Right hindlimb (tissue), 1 donor: ENCODE measurements around the gene TRAPPC5.

Experiments used
- DNase-seq: peaks from one replicate; pipeline ENCODE4 v3.0.0-alpha.2; 2018

TRAPPC5 gene

GRCh38 chr19:7677669-7678311, 2.8 kb upstream of the TRAPPC5 start:
- no peak for DNase-seq

DNA sequence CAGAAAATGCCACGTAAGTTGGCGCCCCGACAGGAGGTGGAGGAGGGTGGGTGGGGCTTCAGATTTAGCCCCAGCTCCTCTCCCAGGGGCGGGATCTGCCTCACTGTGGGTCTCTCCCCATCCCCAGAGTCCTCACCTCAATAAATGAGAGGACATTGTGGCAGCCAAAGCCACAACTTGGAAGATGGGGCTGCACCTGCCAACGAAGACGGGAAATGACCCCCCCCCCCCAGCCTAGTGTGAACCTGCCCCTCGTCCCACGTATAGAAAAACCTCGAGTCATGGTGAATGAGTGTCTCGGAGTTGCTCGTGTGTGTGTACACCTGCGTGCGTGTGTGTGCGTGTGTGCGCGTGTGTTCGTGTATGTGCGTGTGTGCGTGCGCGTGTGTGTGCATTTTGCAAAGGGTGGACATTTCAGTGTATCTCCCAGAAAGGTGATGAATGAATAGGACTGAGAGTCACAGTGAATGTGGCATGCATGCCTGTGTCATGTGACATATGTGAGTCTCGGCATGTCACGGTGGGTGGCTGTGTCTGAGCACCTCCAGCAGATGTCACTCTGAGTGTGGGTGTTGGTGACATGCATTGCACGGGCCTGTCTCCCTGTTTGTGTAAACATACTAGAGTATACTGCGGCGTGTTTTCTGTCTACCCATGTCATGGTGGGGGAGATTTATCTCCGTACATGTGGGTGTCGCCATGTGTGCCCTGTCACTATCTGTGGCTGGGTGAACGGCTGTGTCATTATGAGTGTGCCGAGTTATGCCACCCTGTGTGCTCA, 1.5 kb upstream of the TRAPPC5 start:
- DNase-seq, result no peak

- no peak for DNase-seq
Measured at GRCh38 chr19:7679771-7680605, 645 bp upstream of the TRAPPC5 start.

GRCh38 chr19:7681340-7682174, 924 bp downstream of the TRAPPC5 start:
- peak; percentile 77 for DNase-seq

GRCh38 chr19:7682175-7682855, 1.7 kb downstream of the TRAPPC5 start:
- DNase-seq, result no peak

GRCh38 chr19:7685546-7686445, 5.2 kb downstream of the TRAPPC5 start:
- no peak for DNase-seq

DNA sequence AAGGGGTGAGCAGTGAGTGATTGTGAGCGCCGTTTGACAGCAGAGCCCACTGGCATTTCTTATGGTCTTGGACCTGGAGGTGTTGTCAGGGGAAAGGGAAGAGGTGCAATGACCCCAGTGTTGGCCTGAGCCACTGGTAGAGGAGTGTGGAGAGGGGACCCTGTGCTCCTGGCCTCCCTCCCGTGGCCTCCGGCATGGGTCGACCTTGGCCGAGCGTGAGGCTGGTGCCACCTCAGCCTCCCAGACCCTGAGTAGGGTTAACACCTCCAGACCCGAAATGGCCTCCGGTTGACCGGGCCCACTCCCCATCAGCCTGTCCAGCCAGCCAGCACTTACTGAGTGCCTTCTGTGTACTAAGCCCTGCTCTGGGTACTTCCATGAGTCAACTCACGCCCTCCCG, 6.5 kb downstream of the TRAPPC5 start:
- no peak for DNase-seq

DNA sequence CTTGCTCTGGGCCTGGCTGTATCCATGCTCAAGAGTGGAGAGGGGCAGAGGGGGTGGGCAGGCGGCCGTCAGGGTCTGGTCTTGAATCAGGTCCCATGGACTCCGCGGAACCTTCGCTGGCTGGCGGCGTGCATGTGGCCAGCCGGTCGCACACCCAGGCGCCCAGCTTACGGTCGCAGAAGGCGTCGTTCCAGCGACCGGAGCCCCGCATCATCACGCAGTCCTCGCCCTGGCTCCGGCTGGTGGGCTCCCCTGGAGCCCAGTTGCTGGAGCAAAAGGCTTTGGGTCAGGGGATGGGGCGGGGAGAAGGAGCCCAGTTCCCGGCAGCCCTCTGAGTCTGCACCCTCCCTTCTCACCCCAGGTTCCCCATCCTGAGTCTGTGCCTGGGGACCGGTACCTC, 8.5 kb downstream of the TRAPPC5 start:
- no peak for DNase-seq

DNA sequence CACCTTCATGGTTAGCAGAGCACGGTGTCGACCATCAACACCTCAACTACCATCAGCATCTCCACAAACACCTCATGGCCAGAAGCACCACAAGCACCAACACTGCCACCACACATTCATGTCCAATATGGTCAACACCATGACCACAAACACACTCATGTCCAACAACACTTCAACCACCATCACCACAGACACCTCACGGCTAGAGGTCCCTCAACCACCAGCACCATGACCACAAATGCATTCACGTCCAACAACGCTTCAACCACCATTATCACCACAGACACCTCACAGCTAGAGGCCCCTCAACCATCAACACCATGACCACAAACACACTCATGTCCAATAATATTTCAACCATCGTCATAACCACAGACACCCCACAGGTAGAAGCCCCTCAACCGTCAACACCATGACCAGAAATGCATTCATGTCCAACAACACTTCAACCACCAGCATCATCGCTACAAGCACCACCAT, 10.2 kb downstream of the TRAPPC5 start:
- DNase-seq, result no peak

DNA sequence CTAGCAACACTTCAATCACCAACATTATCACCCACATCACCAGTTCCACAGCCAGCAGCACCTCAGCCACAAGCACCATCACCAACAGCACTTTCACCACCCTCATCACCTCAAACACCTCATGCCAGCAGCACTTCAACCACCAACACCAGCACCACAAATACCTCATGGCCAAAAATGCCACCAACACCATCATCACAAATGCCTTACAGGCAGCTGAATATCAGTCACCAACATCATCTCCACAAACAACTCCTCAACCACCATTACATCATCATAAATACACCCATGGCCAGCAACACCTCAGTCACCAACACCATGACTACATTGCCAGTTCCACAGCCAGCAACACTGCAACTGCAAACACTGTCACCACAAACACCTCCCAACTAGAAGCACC, 10.9 kb downstream of the TRAPPC5 start:
- no peak for DNase-seq

- no peak for DNase-seq
Measured at GRCh38 chr19:7692417-7693088, 11.9 kb downstream of the TRAPPC5 start.

DNA sequence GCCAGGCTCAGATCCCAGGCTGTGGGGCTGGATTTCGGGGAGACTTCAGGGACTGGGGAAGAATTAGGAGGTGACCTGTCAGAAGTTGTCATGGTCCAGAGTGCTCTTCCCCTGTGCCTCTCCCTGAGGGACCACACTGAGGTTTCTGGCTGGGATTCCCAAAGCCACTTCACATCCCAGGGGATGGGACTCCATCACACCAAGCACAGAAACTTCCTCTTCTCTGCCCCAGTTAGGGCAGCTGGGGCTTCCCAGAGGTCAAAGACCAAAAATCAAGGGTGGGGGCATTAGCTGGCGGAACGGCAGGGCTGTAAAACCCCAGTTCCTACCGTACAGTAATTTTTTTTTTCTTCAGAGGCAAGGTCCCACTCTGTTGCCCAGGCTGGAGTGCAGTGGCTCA, 13.9 kb downstream of the TRAPPC5 start:
- DNase-seq, result no peak

DNA sequence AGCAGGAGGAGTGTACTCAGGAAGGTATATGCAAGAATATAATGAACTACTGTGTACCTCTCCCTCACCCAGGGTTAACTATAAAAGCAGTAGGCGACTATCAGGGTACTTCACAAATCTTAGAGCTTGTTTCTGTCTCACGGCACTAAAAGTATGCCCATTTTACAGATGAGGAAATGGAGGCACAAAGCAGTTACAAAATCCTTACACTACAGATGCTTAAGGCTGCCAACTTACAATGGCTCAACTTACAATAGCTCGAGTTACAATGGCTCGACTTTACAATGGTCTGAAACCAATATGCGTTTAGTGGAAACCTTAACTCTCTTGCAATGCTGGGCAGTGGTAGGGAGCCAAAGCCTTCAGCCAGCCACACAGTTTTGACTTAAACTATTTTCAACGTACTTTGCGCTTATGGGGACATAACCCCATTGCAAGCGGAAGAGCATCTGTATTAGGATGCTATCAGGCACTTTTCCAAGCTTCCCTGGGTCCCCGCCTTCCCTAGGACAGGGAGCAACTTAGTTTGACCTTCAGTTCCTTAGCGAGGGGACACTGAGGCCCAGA, 17.2 kb downstream of the TRAPPC5 start:
- no peak for DNase-seq

DNA sequence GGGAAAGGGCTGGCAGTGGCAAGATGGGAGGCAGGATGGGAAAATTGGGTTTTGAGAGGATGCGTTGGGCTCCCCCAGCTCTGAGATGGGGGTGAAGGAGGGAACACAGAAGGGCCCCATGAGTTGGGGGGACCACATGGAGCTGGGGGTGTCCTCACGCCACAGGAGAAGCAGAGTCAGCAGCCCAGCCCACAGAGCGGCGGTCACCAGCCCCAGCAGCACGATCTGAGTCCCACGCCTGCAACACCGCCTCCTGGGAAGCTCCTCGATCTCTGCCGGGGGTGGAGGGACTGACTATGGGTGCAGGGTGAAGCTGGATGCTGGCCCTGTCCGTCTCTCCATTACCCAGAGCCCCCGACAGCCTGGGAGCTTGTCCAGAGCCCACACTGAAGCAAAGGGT, 17.9 kb downstream of the TRAPPC5 start:
- DNase-seq, result no peak

- no peak for DNase-seq
Measured at GRCh38 chr19:7699003-7699402, 18.4 kb downstream of the TRAPPC5 start.

DNA sequence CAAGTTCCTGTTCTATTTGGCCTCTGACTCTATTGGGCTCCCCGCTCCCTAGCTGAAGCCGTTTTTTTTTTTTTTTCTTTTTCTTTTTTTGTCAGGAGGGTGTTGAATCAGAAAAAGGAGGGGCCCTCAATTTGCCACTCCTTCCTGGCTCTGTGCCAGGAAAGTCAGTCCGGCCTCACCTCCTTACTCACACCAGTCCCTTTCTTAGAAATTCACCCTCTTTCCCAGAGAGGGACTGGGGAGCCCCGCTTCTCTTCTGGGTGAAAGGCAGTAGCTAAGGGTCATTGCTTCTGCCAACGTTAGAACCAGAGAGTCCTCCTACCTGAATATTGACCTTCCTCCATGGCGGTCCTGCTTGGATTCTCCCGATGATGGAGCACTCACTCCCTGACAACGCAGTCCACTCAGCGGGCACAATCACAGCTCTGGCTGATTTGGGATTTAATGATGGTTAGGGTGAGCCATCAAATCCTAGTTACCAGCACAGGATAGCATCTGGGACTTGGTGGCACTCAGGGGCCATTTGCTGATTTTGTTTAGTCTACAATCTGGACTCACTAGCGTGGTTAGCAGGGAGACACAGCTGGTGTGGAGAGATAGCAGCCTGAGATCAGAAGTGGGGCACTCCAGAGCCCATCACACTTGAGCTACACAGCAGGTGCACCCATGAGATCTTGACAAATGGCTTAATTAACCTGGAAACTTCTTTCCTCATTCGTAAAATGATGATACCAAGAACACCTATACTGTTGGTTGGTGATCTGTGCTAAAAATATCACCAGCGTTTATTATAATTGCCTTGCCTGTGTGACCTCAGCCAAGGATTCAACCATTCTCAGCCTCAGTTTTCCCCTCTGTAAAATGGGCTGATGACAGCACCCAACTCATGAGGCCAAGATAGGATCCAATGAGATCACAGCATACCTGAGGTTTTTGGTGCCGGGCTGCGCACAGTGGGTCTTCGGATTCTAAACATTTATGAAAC, 19.1 kb downstream of the TRAPPC5 start:
- DNase-seq, result no peak

GRCh38 chr19:7701049-7701653, 20.5 kb downstream of the TRAPPC5 start:
- DNase-seq, result no peak
